ENCODE measurements around the gene MACROH2A1.

Gene MACROH2A1

DNA sequence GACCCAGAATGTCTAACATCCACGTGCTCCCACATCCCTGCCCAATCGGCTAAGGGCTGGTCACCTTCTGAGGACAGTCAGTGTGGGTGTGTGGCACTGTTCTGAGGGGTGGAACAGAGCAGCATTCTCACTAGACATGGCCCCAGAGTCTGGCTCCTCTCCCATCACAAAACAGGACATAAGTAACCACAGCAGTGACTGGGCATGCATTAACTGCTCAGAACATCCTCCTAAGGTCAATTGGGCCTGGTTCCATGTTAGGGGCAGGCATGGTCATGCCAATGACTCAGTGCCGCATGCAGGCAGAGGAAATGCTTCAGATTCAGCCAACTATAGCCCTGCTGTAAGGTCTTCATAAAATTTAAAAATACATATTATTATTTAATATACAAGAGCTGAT is 12.9 kb downstream of the MACROH2A1 start:
- no peaks in the 10 kb centered on the region for H3K9me3 ChIP-seq (replicated peaks; ENCODE audit: insufficient read depth, low read length)
- no peak overlapping the region for H3K4me3 ChIP-seq (ENCODE audit: low read length)
- H3K9me2 ChIP-seq (replicated peaks; ENCODE audit: insufficient read depth, low read length), result no peaks in the 10 kb centered on the region
- peaks cover 28% of the 10 kb centered on the region for H3K36me3 ChIP-seq (replicated peaks; ENCODE audit: insufficient read depth, low read length)
- no peak overlapping the region for H2AFZ ChIP-seq (ENCODE audit: low read length)
- H3K9ac ChIP-seq (ENCODE audit: low read length), result no peak overlapping the region
- TF ChIP-seq EZH2 (optimal IDR thresholded peaks at IDR 0.05; ENCODE audit: low read depth, low read length) (no peak), EZH2phosphoT487 (IDR thresholded peaks at IDR 0.05; ENCODE audit: low read length) (no peak)
- TF ChIP-seq, protein P1, sequence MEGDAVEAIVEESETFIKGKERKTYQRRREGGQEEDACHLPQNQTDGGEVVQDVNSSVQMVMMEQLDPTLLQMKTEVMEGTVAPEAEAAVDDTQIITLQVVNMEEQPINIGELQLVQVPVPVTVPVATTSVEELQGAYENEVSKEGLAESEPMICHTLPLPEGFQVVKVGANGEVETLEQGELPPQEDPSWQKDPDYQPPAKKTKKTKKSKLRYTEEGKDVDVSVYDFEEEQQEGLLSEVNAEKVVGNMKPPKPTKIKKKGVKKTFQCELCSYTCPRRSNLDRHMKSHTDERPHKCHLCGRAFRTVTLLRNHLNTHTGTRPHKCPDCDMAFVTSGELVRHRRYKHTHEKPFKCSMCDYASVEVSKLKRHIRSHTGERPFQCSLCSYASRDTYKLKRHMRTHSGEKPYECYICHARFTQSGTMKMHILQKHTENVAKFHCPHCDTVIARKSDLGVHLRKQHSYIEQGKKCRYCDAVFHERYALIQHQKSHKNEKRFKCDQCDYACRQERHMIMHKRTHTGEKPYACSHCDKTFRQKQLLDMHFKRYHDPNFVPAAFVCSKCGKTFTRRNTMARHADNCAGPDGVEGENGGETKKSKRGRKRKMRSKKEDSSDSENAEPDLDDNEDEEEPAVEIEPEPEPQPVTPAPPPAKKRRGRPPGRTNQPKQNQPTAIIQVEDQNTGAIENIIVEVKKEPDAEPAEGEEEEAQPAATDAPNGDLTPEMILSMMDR (IDR thresholded peaks at IDR 0.05; ENCODE audit: low read length), result no peak
- H3K27ac ChIP-seq (ENCODE audit: low read length), result no peak overlapping the region
- DNase-seq, result no peak
- H3F3A ChIP-seq (ENCODE audit: insufficient read depth, low read length), result no peaks in the 10 kb centered on the region
- no peaks in the 10 kb centered on the region for H3K27me3 ChIP-seq (replicated peaks; ENCODE audit: insufficient read depth, low read length)
- H3K4me1 ChIP-seq (ENCODE audit: low read length), result no peaks in the 10 kb centered on the region
- peaks cover 81% of the 10 kb centered on the region for H4K20me1 ChIP-seq (ENCODE audit: insufficient read depth, low read length)
- no peak overlapping the region for H3K4me2 ChIP-seq (ENCODE audit: low read depth, low read length)
- peaks cover 97% of the 10 kb centered on the region for H3K79me2 ChIP-seq (ENCODE audit: low read length)

DNA sequence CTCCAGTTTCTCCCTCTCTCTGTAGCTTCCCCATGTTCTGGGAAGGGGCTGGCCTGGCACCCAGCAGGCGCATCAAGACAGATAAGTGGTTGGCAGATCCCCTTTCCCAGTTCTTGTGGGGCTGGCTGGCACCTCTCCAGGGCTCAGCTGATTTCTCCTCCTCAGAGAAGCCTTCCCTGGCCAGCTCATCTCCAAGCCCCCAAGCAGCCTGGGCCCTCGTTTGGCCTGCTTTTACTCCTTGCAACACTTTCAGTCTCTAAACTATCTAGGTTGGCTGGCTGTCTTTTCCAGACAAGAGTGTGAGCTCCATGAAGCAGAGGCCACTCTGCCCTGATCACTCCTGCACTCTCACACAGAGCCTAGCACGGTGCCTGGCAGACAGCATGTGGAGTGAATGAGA is 13.5 kb downstream of the MACROH2A1 start:
- H3K4me1 ChIP-seq (ENCODE audit: low read length), result no peaks in the 10 kb centered on the region
- no peak overlapping the region for H2AFZ ChIP-seq (ENCODE audit: low read length)
- H3K36me3 ChIP-seq (replicated peaks; ENCODE audit: insufficient read depth, low read length), result peaks cover 28% of the 10 kb centered on the region
- H3K9ac ChIP-seq (ENCODE audit: low read length), result no peak overlapping the region
- H3K9me2 ChIP-seq (replicated peaks; ENCODE audit: insufficient read depth, low read length), result no peaks in the 10 kb centered on the region
- H3F3A ChIP-seq (ENCODE audit: insufficient read depth, low read length), result no peaks in the 10 kb centered on the region
- H4K20me1 ChIP-seq (ENCODE audit: insufficient read depth, low read length), result peaks cover 76% of the 10 kb centered on the region
- no peak overlapping the region for H3K4me2 ChIP-seq (ENCODE audit: low read depth, low read length)
- H3K4me3 ChIP-seq (ENCODE audit: low read length), result no peak overlapping the region
- no peaks in the 10 kb centered on the region for H3K27me3 ChIP-seq (replicated peaks; ENCODE audit: insufficient read depth, low read length)
- no peak for TF ChIP-seq EZH2phosphoT487 (IDR thresholded peaks at IDR 0.05; ENCODE audit: low read length)
- H3K79me2 ChIP-seq (ENCODE audit: low read length), result peaks cover 97% of the 10 kb centered on the region
- no peak for DNase-seq
- no peaks in the 10 kb centered on the region for H3K9me3 ChIP-seq (replicated peaks; ENCODE audit: insufficient read depth, low read length)
- no peak overlapping the region for H3K27ac ChIP-seq (ENCODE audit: low read length)

DNA sequence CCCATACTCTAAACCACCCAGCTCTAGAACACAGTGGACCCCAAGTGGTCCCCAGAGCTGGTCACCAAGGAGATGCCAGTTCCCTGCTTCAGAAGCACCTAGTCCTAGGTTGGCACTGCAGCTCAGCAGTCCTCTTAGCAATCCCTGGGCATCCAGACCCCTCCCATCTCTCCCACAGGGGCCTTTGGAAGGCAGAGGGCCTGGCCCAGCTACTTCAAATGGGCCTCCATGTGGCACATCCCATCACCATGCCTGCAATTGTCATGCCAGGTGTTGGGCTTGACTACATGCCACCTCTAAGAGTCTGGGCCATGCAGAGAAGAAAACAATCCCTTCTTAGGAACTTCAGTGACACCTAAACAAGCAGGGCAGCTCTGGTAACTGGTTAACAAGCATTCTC is 14.1 kb downstream of the MACROH2A1 start:
- no peak overlapping the region for H2AFZ ChIP-seq (ENCODE audit: low read length)
- DNase-seq, result no peak
- H3K4me3 ChIP-seq (ENCODE audit: low read length), result no peak overlapping the region
- H3K9me2 ChIP-seq (replicated peaks; ENCODE audit: insufficient read depth, low read length), result no peaks in the 10 kb centered on the region
- no peak overlapping the region for H3K4me2 ChIP-seq (ENCODE audit: low read depth, low read length)
- H3K9me3 ChIP-seq (replicated peaks; ENCODE audit: insufficient read depth, low read length), result no peaks in the 10 kb centered on the region
- no peaks in the 10 kb centered on the region for H3K4me1 ChIP-seq (ENCODE audit: low read length)
- no peaks in the 10 kb centered on the region for H3K27me3 ChIP-seq (replicated peaks; ENCODE audit: insufficient read depth, low read length)
- peaks cover 97% of the 10 kb centered on the region for H3K79me2 ChIP-seq (ENCODE audit: low read length)
- no peak overlapping the region for H3K27ac ChIP-seq (ENCODE audit: low read length)
- peaks cover 28% of the 10 kb centered on the region for H3K36me3 ChIP-seq (replicated peaks; ENCODE audit: insufficient read depth, low read length)
- no peak overlapping the region for H3K9ac ChIP-seq (ENCODE audit: low read length)
- H4K20me1 ChIP-seq (ENCODE audit: insufficient read depth, low read length), result peaks cover 75% of the 10 kb centered on the region
- no peaks in the 10 kb centered on the region for H3F3A ChIP-seq (ENCODE audit: insufficient read depth, low read length)
- TF ChIP-seq EZH2 (optimal IDR thresholded peaks at IDR 0.05; ENCODE audit: low read depth, low read length), result no peak
- no peak for TF ChIP-seq EZH2phosphoT487 (IDR thresholded peaks at IDR 0.05; ENCODE audit: low read length)
- TF ChIP-seq, protein P1 (IDR thresholded peaks at IDR 0.05; ENCODE audit: low read length), result no peak

DNA sequence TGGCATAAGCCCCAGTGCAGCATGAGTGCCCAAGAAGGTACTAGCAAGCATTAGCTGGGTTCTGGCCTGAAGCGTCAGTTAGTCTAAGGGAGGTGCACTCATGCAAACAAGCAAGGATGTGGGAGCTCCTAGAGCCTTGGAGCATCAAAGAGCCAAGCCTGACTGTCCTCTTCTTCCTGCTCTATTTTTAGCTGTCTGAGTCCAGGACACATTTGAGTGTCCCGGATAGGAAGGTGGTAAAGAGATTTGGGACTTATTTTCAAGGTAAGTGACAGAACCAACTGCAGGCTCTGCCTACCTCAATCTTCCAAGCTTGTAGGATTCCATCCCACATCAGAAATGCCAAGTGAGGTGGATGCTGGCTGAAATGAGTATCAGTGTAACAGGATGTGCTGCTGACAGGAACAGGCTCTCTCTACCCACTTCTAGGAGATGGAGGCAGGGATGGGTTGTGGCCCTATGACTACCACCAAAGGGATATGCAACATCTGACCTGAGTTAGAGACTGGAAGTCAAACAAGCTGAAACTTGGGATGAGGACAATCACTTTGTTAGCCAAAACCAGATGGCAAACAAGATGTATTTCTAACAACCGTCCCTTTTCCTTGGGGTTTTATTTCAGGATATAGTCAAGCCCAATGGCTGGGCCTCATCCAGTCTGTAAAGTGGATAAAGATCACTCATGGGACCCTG is 15.1 kb downstream of the MACROH2A1 start:
- Histone ChIP-seq H3K9me2 (replicated peaks; ENCODE audit: insufficient read depth, low read length) (no peaks in the 10 kb centered on the region), H3K9me3 (replicated peaks; ENCODE audit: insufficient read depth, low read length) (no peaks in the 10 kb centered on the region), H3K79me2 (ENCODE audit: low read length) (peaks cover 97% of the 10 kb centered on the region), H3K4me1 (ENCODE audit: low read length) (no peaks in the 10 kb centered on the region), H3K9ac (ENCODE audit: low read length) (no peak overlapping the region), H2AFZ (ENCODE audit: low read length) (no peak overlapping the region), H4K20me1 (ENCODE audit: insufficient read depth, low read length) (peaks cover 70% of the 10 kb centered on the region), H3K27ac (ENCODE audit: low read length) (no peak overlapping the region), H3K36me3 (replicated peaks; ENCODE audit: insufficient read depth, low read length) (peaks cover 29% of the 10 kb centered on the region), H3K4me2 (ENCODE audit: low read depth, low read length) (no peak overlapping the region), H3K27me3 (replicated peaks; ENCODE audit: insufficient read depth, low read length) (no peaks in the 10 kb centered on the region), H3F3A (ENCODE audit: insufficient read depth, low read length) (no peaks in the 10 kb centered on the region), H3K4me3 (ENCODE audit: low read length) (no peak overlapping the region)
- DNase-seq, result no peak
- TF ChIP-seq EZH2 (optimal IDR thresholded peaks at IDR 0.05; ENCODE audit: low read depth, low read length), result no peak
- TF ChIP-seq, protein P1 (IDR thresholded peaks at IDR 0.05; ENCODE audit: low read length), result no peak
- no peak for TF ChIP-seq EZH2phosphoT487 (IDR thresholded peaks at IDR 0.05; ENCODE audit: low read length)
